Suppressor macrophage (primary cell): ENCODE data around the gene ZCCHC24.

ENCODE experiments used
- DNase-seq, 4 experiments: peaks; one replicate each; pipeline ENCODE4 v3.0.0-alpha.2; 2020 to 2022

ZCCHC24 gene

GRCh38 chr10:79397575-79398303 lies 47.7 kb downstream of the ZCCHC24 start:
- DNase-seq = no peak

GRCh38 chr10:79397051-79397450 lies 48.4 kb downstream of the ZCCHC24 start:
- DNase-seq = no peak

GRCh38 chr10:79396520-79396919 lies 48.9 kb downstream of the ZCCHC24 start:
- no peak for DNase-seq

- DNase-seq = no peak
Measured at GRCh38 chr10:79394664-79395063, 50.8 kb downstream of the ZCCHC24 start.

- DNase-seq = no peak
Measured at GRCh38 chr10:79393924-79394610, 51.4 kb downstream of the ZCCHC24 start.

- no peak for DNase-seq
Measured at GRCh38 chr10:79393221-79393923, 52.1 kb downstream of the ZCCHC24 start.

- DNase-seq = no peak
Measured at GRCh38 chr10:79392506-79393176, 52.8 kb downstream of the ZCCHC24 start.

- no peak for DNase-seq
Measured at GRCh38 chr10:79392020-79392398, 53.4 kb downstream of the ZCCHC24 start.

- no peak for DNase-seq
Measured at GRCh38 chr10:79391231-79392019, 54.0 kb downstream of the ZCCHC24 start.

GRCh38 chr10:79390551-79391229 lies 54.7 kb downstream of the ZCCHC24 start:
- DNase-seq = peak in 3 of 4 experiments; percentile 38 to 62 (median 61)

GRCh38 chr10:79390057-79390456 lies 55.4 kb downstream of the ZCCHC24 start:
- no peak for DNase-seq

- no peak for DNase-seq
Measured at GRCh38 chr10:79387974-79388850, 57.2 kb downstream of the ZCCHC24 start.

GRCh38 chr10:79387466-79387973 lies 57.9 kb downstream of the ZCCHC24 start:
- no peak for DNase-seq

- no peak for DNase-seq
Measured at GRCh38 chr10:79386637-79387465, 58.6 kb downstream of the ZCCHC24 start.

- DNase-seq = no peak
Measured at GRCh38 chr10:79385804-79386531, 59.5 kb downstream of the ZCCHC24 start.

GRCh38 chr10:79385392-79385795 lies 60.0 kb downstream of the ZCCHC24 start:
- DNase-seq = no peak

GRCh38 chr10:79384773-79385391 lies 60.5 kb downstream of the ZCCHC24 start:
- no peak for DNase-seq

- no peak for DNase-seq
Measured at GRCh38 chr10:79383974-79384606, 61.3 kb downstream of the ZCCHC24 start.
